ENCODE results near the gene DSCAML1.
A peak's percentile ranks its signal among the peaks of the same experiment; 100 is the strongest.

The DSCAML1 gene

DNA sequence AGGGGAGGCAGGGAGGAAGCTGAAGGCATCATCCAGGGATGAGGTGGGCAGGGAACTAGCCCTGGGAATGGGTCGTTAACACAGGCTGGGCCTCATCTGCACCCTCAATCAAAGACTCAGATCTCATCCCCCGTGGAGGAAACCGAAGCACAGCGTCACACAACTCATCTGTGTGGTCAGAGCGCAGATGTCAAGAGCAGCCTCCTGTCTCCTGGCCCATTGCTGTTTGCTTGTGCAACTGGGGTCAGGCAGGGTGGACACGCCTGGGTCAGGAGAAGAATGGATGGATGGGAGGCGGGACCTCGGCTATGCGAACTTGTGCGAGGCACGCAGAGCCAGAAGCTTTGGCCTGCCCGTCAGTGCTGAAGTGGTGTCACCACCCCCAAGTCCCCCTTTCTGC lies 251.3 kb downstream of the DSCAML1 start:
- DNase-seq (ENCODE audit: low read depth), result no peak

DNA sequence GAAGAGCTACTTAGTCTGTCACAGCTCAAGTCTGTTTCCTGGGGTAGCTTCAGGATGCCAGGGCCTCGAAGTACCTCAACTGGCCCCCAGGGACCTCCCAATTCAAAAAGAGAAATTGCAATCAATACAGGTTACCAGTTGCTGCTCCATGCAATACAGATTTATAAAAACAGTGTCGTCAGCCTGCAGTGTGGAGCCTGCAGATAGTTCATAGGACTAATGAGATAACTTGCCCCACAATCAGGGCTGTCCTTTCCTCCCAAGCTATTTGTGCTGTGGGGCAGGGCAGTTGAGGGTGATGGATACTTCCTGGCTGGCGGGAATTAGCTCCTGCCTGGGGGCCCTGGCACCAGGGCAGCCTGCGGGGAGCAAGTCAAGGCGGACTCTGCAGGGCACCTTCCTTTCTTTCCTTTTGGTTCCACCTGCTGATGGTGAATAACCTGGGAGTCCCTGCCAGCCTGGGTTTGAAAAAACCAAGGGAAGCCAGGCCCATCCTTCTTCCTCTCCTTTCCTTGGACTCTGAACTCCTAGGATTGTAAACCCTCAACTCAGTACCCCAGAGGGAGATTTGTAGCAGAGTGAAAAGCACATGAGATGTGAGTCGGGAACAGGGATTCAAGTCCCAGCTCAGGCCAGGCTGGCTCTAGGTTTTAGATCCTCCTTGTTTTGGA lies 252.8 kb downstream of the DSCAML1 start:
- DNase-seq (ENCODE audit: low read depth), result no peak

DNA sequence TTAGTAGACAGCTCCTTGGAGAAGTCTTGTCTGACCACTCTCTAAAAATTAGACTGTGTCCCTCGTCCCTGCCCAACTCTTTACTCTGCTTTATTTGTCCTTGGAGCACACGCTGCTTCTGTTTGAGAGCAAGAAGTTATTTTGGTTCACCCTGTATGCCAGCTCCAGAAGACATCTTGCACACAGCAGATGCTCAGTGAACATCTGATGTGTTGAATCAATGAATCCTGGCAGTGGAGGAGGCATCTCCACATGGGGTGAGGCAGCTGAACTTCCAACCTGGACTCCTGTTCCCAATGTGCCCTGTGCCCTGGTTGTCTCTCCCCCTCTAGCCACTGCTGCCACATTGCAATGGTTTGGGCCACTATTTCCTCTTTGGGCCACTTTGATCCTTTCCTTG lies 255.8 kb downstream of the DSCAML1 start:
- DNase-seq (ENCODE audit: low read depth), result no peak

DNA sequence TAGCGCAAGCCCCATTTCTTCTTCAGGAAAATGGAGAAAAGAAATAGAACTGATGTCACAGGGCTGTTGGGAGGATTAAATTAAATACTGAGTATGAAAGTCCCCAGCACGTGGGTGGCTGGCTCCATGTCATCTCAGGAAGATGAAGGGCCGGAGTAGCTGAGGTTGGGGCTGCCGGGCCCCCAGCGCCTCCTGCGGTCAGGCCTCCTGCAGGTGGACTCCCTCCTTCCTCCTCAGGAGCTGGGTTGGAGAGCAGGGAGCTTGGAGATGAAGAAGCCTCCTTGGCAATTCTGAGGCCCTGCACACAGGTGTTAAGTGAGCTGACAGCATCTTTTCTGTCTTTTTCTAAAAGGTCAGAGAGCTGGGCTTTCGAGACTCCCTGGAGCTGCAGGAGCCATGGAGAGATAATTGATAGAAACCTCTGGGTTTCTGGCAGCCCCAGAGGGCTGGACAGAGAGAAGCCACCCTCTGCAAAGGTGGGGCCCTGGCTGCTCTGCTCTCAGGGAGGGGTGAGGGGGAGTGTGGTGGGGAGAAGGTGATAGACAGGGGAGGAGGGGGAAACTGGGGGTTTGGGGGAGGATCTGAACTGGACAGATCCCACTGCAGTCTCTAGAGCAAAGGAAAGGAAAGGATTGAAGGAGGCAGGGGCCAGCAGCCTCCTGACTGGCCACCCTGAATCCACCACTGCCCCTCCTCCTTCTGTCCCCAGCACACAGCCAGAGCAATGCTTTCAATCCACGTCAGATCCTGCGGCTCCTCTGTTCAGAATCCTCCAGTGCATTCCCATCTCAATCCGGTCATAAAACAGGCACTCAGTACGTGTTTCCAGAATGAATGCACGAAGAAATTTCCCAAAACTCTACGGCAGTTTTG lies 258.5 kb downstream of the DSCAML1 start:
- no peak for DNase-seq (ENCODE audit: low read depth)

DNA sequence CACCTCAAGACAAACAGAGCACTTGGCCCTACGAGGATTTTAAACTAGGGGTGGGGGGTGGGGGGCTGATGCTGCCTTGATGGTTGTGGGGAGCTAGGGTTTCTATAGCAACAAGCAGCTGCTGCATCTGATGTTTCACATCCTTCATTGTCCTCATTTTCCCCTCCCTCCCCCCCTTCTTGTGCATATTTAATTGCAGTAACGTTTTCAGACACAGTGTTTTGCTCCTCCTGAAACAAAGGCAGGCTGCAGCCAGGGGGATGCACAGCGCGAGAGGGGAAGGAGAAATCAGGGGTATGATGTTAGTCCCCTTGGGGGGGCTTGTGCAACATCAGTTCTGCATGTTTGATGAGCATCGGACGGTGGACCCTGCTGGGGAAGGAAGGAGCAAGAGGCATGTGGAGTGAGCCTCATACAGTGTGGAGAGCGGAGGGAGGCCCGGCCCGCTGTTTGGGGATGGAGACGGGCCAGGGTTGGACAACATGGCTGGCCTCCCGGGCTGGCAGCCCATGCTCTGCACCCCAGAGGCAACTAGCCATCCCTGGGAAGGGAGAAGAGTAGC lies 261.1 kb downstream of the DSCAML1 start:
- DNase-seq (ENCODE audit: low read depth), result no peak

DNA sequence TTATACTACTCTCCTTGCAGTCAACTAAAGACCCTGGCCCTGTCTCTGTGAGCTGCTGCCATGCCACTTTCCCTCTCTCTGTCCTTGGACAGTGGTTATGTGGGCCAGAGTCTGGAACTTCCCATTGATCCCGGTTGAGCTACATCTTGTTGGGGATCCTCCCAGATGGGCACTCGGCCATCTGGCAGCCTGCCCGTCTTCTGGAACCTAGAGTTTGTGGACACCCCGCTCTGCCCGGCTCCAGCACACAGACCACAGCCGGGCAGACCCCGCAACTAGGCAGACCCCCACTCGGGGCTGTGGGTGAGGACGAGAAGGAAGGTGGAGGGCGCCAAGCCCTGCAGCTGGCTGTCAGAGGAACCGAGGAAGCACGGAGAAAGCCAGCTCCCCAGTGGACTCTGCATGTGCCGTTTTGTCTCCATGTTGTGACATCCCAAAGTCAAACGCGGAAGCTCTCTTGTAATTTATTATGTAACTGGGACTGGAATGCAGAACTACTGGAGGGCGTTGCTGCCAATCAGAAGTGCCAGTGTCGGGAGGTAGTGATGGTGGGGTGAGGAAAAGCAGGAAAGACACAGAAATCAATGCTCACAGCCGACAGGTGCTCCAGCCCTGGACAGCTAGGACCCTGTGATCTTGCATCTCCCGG lies 261.7 kb downstream of the DSCAML1 start:
- DNase-seq (ENCODE audit: low read depth), result no peak

DNA sequence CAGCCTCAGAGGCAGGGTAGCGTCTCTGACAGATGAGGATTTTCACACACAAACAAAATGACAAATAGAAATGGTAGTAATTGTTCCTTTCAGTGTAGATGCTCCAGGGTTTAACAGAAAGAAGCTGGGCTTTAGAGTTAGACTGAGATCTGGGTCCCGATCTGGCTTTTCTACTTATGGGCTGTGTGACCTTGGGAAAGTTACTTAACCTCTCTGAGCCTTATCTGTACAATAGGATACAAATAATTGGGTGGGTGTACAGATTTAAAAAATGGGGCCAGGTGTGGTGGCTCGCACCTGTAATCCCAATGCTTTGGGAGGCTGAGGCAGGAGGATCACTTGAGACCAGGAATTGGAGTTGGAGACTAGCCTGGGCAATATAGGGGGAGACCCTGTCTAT lies 264.4 kb downstream of the DSCAML1 start:
- DNase-seq (ENCODE audit: low read depth), result no peak

DNA sequence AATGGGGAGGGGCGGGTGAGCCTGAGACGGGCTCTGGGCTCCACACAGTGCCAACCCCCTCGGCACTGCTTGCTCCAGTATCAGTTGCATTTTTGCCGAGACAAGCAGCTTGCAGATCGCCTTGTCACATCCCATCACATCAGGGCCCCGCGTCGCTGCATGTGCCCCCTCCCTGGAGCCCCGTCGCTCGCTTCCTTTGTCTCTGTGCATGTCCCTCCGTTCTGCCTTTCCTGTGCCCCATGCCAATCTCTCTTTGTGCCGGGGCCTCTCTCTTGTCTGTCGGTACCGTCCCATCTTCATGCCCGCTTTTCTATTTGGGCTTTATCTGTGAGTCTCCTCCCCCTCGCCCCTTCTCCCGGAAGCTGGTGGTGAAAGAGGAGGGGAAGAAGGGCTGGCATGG lies 267.2 kb downstream of the DSCAML1 start:
- no peak for DNase-seq (ENCODE audit: low read depth)

DNA sequence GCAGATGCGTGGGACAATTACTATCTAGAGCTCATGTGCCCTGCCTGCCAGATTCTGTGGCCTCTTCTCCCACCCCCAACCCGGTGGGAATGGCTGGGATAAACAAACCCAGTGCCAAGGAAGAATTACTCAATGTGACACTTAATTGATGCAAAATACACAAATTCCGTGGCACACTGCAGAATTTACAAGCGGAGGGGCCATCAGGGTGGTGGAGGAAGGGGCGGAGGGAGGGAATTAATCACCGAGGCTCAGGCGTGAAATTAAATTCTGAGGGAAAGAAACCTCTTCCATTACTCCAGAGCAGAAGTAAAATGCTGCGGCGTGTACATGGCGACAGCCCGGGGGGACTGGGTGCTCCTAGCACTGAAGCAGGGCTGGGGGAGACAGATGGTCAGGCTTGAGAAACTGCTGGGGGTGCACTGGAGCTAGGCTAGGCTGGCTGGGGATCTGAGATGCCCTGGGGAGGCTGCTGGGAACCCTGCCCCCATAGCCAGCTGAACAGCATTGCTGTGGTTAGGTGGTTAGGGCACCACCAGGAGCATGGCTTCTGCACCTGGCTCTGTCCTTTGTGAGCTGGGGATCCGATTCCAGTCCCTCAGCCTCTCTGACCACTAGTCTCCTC lies 268.8 kb downstream of the DSCAML1 start:
- no peak for DNase-seq (ENCODE audit: low read depth)

DNA sequence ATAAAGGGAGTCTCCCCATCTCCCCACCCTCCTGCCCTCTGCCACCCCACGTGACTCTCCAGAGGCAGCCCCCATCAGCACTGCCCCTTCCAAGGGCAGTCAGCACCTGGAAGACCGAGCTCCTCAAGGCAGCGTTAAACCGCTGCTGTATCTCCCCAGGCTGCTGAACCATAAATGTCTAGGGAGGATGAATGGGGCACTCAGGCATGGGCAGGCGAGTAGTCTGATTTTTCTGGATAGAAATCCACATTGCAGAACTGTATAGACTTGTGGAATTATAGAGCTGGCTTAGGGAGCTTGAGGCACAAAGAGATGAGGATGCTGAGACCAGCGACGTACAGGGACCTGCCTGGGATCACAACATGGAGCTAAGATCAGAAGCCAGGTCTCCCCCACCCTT lies 269.7 kb downstream of the DSCAML1 start:
- DNase-seq (ENCODE audit: low read depth), result no peak

DNA sequence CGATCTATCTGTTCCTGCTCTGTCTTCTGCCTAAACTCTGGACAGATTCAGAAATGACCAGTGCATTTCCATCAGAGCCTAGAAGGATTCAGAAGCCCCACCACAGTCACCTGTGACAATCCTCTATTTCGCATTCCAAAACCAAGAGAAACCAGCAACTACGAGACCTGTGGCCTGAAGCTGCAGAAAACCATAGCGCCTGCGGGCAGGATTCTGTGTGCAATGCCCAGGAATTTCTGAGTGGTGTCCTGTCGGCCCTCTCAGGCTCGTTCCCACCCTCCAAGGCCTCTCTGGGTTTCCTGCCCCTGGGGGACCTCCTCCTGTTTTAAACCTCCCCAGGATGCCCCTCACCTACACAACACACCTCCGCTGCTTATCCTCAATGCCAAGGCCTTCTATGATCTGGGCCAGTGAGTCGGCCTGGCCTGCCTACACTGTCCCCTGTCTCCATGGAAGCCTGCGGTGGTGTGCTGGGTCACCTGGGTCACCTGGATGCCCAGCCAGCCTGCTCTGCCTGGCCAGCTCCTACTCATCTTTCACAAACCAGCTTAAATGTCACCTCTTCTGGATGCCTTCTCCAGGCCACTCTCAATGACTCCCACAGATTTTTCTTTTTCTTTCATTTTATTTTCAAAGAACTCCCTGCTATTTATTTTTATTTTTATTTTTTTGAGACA lies 271.0 kb downstream of the DSCAML1 start:
- DNase-seq (ENCODE audit: low read depth), result no peak

DNA sequence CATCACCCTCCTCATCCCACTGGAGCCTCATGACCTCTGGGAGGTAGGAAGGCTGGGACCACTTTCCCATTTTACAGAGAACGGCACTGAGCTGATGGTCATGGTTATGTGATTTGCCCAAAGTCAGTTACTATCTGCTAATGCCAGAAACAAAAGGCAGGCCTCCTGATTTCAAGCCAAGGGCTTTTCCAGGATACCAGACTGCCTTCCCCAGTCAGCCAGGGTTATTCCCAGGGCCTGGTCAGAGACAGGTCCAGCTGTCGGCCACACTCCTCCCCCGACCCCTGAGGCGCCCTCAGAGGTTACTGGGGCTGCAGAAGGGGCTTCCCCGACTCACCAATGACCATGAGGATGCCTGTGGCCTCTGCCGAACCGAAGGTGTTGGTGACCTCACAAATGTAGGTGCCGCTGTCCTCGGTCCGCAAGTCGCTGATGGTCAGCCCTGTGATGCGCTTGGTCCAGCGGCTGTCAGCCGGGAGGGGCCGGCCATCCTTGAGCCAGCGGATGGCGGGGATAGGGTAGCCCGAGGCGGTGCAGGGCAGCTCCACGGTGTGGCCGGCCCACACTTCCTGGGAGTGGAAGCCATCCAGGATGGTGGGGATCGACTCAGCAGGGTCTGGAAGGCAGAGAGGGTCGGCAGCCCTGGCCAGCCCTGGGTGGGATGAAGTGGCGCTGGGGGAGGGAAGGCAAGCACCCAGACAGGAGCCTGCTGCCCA lies 272.4 kb downstream of the DSCAML1 start:
- no peak for DNase-seq (ENCODE audit: low read depth)

DNA sequence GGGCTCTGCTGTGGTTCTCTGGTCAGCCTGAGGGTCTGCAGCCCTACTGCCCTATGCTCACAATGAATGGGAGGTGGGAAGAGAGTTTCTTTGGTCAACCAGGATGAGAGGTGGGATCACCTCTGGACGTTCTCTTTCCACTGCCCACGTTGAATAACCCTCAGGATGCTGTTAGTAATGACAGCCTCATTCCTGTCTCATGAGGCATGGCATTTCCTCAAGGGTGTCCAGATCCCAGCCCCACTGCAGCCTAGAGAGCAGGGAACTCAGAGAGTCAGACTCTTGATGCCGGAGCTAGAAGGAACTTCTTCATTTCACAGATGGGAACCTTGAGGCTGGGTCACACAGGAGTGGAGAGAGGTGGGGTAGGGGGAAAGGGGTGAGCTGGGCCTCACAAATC lies 273.3 kb downstream of the DSCAML1 start:
- DNase-seq (ENCODE audit: low read depth), result peak; percentile 75

DNA sequence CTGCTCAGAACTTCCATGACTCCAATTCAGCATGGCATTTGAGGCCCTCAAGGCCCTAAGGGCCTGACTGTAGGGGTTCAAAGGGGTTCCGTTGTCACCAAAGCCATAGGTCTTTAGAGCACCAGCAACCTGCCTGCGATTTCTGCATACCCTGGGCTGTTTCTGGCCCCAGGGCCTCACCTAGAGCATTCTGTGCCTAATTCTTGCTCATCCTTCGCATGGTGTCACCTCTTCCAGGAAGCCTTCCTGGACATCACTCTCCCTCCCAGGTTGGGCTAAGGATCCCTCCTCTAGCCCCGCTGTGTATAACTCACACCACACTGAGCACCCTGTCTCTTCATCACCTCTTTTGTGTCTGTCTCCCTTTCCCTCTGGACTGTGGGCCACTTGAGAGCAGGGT lies 275.0 kb downstream of the DSCAML1 start:
- DNase-seq (ENCODE audit: low read depth), result no peak

DNA sequence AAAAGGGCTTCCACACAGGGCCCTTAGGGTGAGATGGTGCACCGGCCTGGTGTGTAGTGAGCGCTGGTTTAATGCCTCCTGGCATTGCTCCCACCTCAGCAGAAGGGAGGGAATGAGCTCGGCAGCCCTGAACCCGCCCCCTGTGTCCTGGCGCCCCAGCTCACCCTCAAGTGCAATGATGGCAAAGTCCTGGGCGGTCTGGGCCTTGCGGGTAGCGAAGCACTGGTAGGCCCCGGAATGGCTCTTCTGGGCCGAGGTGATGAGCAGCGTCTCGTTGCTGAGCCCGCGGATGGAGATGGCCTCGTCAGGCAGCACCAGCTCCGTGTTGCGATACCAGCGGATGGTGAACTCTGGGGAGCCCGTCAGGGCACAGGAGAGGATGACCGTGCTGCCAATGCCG lies 276.1 kb downstream of the DSCAML1 start:
- DNase-seq (ENCODE audit: low read depth), result no peak

DNA sequence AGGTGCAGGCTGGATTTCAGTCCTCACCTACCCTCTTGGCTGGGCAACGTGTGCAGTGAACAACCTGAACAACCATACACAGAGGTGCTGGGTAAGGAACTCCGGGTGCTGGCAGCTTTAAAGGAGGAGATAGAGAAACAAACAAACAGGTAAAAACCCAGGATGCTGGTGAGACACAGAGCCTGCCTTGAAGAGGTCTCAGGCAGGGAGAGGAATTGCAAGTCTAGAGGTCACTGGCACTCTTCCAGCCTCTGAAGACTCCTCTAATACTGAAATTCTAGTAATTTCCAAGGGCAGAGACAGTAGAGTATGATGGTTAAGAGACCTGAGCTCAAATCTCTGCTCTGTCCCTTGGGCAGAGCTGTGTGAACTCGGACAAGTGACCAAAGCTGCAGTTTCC lies 276.8 kb downstream of the DSCAML1 start:
- DNase-seq (ENCODE audit: low read depth), result peak; percentile 33

DNA sequence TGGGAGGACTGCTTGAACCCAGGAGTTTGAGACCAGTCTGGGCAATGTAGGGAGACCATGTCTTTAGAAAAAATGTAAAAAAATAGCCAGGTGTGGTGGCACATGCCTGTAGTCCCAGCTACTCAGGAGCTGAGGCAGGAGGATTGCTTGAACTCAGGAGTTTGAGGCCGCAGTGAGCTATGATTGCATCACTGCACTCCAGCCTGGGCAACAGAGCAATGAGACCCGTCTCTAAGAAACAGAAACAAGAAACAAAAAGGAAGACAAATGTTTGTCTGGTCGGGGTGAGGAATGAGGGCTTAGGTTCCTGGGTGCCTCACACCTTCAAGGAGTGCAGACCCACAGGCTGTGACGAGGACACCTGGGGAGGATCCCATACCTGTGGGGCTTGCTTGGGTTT lies 277.4 kb downstream of the DSCAML1 start:
- DNase-seq (ENCODE audit: low read depth), result no peak

DNA sequence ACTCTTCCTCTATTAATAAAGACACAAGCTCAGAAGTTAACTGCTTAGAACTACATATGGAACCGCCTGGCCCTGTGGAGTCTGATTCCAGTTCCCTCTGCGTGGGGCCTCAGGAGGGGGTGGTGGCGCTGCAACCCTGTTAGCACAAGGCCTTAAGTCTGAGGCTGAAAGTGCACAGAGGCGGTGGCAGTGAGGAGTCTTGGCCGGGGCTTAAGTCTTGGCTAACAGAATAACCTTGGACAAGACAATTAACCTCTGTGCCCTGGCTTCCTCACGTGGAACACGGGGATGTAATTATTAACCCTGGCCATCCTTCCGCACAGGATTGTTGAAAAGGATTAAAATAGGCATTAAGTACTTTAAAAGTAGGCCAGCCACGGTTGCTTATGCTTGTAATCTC lies 277.8 kb downstream of the DSCAML1 start:
- no peak for DNase-seq (ENCODE audit: low read depth)

DNA sequence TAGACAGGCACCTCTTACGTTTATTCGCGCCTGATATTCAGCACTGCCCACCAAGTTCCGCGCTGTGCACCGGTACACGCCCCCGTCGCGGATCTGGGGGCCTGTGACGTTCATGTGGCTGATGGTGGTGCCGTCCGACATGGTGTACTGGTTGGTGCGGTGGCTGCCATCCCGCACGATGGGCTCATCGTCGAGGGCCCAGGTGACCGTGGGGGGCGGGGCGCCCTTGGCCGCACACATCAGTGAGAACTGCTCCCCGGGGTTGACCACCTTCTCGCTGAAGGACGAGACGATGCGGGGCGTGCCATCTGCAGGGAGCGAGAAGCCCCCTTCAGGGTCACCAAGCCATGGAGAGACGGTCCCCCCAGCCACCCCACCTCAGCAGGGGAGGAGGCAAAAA lies 278.6 kb downstream of the DSCAML1 start:
- no peak for DNase-seq (ENCODE audit: low read depth)

DNA sequence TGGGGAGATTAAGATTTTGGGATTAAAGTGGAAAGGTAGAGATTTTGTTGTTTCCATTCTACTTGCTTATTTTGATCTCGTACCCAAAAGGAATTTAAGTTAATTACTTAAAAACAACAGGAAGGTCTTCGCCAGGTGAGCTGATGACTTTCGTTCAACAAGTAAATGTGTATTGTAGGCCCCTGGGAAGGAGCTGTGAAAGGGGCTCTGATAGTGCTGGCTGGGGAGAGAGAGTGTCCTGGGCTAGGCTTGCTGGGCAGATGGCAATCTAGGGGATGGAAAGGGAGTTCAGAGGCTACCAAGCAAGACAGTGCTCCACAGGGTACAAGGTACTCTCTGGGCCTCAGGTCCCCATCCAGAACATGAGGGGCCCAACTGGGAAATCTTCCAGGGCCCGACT lies 279.9 kb downstream of the DSCAML1 start:
- no peak for DNase-seq (ENCODE audit: low read depth)
